Cortex of kidney (tissue), 1 donor: ENCODE measurements around the gene NAV2.

ENCODE experiments used
- DNase-seq: peaks from one replicate; lab custom pipeline; 2025; lab: John Stamatoyannopoulos, UW

The NAV2 gene

GRCh38 chr11:19834771-19835170 is 122.1 kb downstream of the NAV2 start:
- no peak for DNase-seq

GRCh38 chr11:19836666-19837065 is 124.0 kb downstream of the NAV2 start:
- DNase-seq: no peak

GRCh38 chr11:19838994-19839768 is 126.5 kb downstream of the NAV2 start:
- no peak for DNase-seq

- no peak for DNase-seq
Observed at GRCh38 chr11:19840961-19841360, 128.3 kb downstream of the NAV2 start.

GRCh38 chr11:19842505-19842904 is 129.9 kb downstream of the NAV2 start:
- DNase-seq: no peak

- no peak for DNase-seq
Observed at GRCh38 chr11:19843079-19843478, 130.4 kb downstream of the NAV2 start.

GRCh38 chr11:19844012-19844411 is 131.4 kb downstream of the NAV2 start:
- no peak for DNase-seq

GRCh38 chr11:19844806-19845205 is 132.2 kb downstream of the NAV2 start:
- DNase-seq: no peak

GRCh38 chr11:19845626-19846025 is 133.0 kb downstream of the NAV2 start:
- no peak for DNase-seq

- no peak for DNase-seq
Observed at GRCh38 chr11:19846654-19847305, 134.1 kb downstream of the NAV2 start.

- DNase-seq: no peak
Observed at GRCh38 chr11:19848219-19848618, 135.6 kb downstream of the NAV2 start.

- DNase-seq: no peak
Observed at GRCh38 chr11:19849107-19849789, 136.6 kb downstream of the NAV2 start.

- no peak for DNase-seq
Observed at GRCh38 chr11:19849947-19850593, 137.4 kb downstream of the NAV2 start.

- no peak for DNase-seq
Observed at GRCh38 chr11:19852288-19852687, 139.7 kb downstream of the NAV2 start.

GRCh38 chr11:19853016-19853415 is 140.4 kb downstream of the NAV2 start:
- DNase-seq: no peak

GRCh38 chr11:19853920-19854319 is 141.3 kb downstream of the NAV2 start:
- DNase-seq: no peak

GRCh38 chr11:19861171-19861570 is 148.5 kb downstream of the NAV2 start:
- no peak for DNase-seq

- no peak for DNase-seq
Observed at GRCh38 chr11:19862091-19862490, 149.5 kb downstream of the NAV2 start.

- DNase-seq: no peak
Observed at GRCh38 chr11:19864141-19865140, 151.8 kb downstream of the NAV2 start.

- DNase-seq: no peak
Observed at GRCh38 chr11:19866037-19866436, 153.4 kb downstream of the NAV2 start.

- DNase-seq: no peak
Observed at GRCh38 chr11:19866521-19866920, 153.9 kb downstream of the NAV2 start.
